MM.1S (cell line): ENCODE results near the gene AFAP1.

Source experiments
- CTCF ChIP-seq: fragments of 300-600 bp; sonication (generic); IDR thresholded peaks from 2 replicates; pipeline ENCODE4 v1.5.1; 2016; ENCODE audit warnings: antibody characterized with exemption, low read length, mixed read lengths
- EZH2 ChIP-seq: fragments of 300-600 bp; sonication (generic); optimal IDR thresholded peaks from 2 replicates; pipeline ENCODE3; 2017; ENCODE audit warnings: low read depth, mild to moderate bottlenecking, antibody characterized with exemption, low read length, mixed read lengths
- EZH2phosphoT487 ChIP-seq: fragments of 300-600 bp; sonication (generic); IDR thresholded peaks from 2 replicates; pipeline ENCODE4 v1.6.1; 2018; ENCODE audit warnings: antibody characterized with exemption, low read length

DNA sequence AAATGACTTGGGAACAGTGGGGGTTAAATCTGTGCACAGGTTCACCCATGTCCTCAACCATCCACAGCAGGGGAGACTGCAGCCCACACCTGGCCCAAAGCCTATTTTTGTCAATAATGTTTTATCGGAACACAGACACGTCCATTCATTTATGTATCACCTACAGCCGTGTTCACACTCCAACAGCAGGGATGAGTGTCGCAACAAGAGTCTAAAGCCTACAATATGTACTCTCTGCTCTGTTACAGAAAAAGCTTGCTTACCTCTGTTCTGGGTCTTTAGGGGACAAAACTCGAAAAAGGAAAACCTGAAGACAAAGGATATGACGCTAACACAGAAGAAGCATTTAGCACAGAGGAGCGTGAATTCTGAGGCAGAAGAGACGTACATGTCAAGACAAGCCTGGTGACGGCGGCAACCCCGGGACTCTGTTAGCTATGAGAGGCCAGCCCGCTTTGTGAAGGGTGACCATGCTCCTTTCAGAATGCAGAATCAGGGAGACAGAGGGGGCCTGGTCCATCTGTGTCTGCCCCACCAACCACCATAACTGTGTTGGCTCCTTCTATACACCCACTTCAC lies 45.5 kb downstream of the AFAP1 start:
- TF ChIP-seq EZH2 (no peak), CTCF (no peak), EZH2phosphoT487 (no peak)
